Upper lobe of left lung (tissue), 6 donors: ENCODE measurements around the gene THAP6. TPM values are rescaled to one million over a fixed set of nuclear protein-coding genes. Genes with fewer than 3 reads are reported as not detected.

ENCODE experiments used
- ATAC-seq, 2 donors: fragments of 200-7000 bp; cut with Tn5 transposase; one replicate each; pipeline ENCODE4 v1.9.1; 2022; ENCODE audit warnings: mild to moderate bottlenecking in 2 of 2, moderate library complexity in 2 of 2; ENCODE audit not compliant: low FRiP score in 2 of 2
- DNase-seq, 2 donors: peaks; one replicate each; pipeline ENCODE4 v3.0.0-alpha.2; 2019 to 2020
- H3K27ac ChIP-seq, 4 donors: fragments of 200-600 bp; sonication (generic); one replicate each; pipeline ENCODE4 v1.5.1; 2016 to 2019
- H3K27me3 ChIP-seq, 4 donors: fragments of 200-600 bp; sonication (generic); one replicate each; pipeline ENCODE4 v1.5.1; 2017 to 2019
- H3K36me3 ChIP-seq, 4 donors: fragments of 200-600 bp; sonication (generic); one replicate each; pipeline ENCODE4 v1.5.1; 2016 to 2019
- H3K4me1 ChIP-seq, 4 donors: fragments of 200-600 bp; sonication (generic); one replicate each; pipeline ENCODE4 v1.5.1; 2018 to 2019
- H3K4me3 ChIP-seq, 4 donors: fragments of 200-600 bp; sonication (generic); one replicate each; pipeline ENCODE4 v1.5.1; 2017 to 2019; ENCODE audit warnings: mild to moderate bottlenecking in 2 of 4, moderate library complexity in 1 of 4
- H3K9me3 ChIP-seq, 4 donors: fragments of 200-600 bp; sonication (generic); one replicate each; pipeline ENCODE4 v1.5.1; 2018 to 2019
- EP300 ChIP-seq, 4 donors: sonication (generic); formaldehyde crosslinking; IDR thresholded peaks; one replicate each; pipeline ENCODE4 v1.5.1; 2017; ENCODE audit warnings: antibody characterized with exemption in 4 of 4, control low read depth in 2 of 4
- POLR2A ChIP-seq, 4 donors: fragments of 450-650 bp; IDR thresholded peaks; one replicate each; pipeline ENCODE4 v1.5.1; 2016 to 2017; ENCODE audit warnings: antibody characterized with exemption in 4 of 4, mild to moderate bottlenecking in 2 of 4
- POLR2AphosphoS5 ChIP-seq, 2 donors: sonication (generic); formaldehyde crosslinking; IDR thresholded peaks; one replicate each; pipeline ENCODE4 v1.5.1; 2017; ENCODE audit warnings: antibody characterized with exemption in 2 of 2
- WGBS, 2 donors: methylation state at CpG; one replicate each; pipeline ENCODE4 v1.1.5; 2017 to 2018; 5-methylcytosine and 5-hydroxymethylcytosine counted together
- total RNA-seq, 6 donors: library from RNA; depleted of rRNA in 4 of 6; stranded (reverse); fragments of >200 nt in 4 of 6; gene quantifications; one replicate each; pipeline versions ENCODE4 v1.1.0 to v1.2.1, GENCODE V29; 2016 to 2021
- TF ChIP-seq, protein P1 (sequence below), 6 experiments: fragments of 450-650 bp in 4 of 6; fragments of 200-600 bp in 2 of 6; sonication (generic) in 2 of 6; IDR thresholded peaks; one replicate each; pipeline ENCODE4 v1.5.1; 2016 to 2019; ENCODE audit warnings: antibody characterized with exemption in 6 of 6
- donor health status: DM: no; HTN: no; CAD: no; lungs with moderate emphysema.
- donor health status: DM: no; HTN: yes; CAD: no; lungs with severe emphysema.

Gene THAP6
- total RNA-seq, 6 donors from 2014 or later, result 10.8 to 46.1 (median 15.1) TPM

DNA sequence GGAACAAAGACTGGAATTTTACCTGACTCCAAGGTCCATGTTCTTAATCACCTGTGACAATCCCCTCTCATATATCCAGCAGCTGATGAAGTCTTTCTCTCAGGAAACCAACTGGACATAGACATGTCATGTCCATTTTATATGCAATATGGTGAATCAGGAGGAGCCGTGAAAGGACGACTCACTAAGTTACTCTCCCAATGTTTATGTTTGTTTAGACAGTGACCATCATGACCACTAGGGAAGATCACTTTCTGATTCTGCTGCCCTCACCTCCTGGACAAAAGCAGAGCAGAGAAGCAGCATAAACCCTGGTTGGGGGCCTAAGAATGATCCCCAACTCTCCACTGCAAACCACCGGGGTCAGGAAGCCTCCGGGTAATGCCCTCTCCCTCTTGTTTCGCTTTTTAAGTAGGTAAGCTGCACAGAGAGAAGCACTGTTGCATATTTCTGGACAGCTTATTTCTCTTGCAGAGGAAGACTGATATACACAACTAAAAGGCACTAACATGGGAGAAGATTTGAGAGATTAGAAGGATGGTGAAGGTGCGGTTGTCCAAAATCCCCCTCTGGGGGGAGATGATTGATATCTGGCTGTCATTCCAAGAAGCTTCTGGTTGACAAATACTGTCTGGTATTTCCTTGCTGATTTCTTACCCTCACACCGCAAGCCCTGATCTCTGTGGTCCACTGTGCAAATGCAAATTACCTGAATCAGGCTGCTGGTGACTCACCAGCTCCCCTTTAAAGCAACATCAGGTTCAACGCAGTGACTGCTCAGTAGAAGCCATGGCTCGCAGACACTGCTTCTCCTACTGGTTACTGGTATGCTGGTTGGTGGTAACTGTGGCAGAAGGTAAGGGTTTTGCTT, 41.3 kb downstream of the THAP6 start, which contains the start of gene ODAPH:
TSS of gene ODAPH (plus strand) at position 773 of the 871 bp plus-strand sequence. CDS start at position 790, 17 bp downstream.
- Histone ChIP-seq H3K27ac (no peak within 1 kb of the TSS), H3K9me3 (no peaks in the 10 kb centered on the region), H3K4me1 (no peaks in the 10 kb centered on the region), H3K4me3 (no peak within 1 kb of the TSS), H3K36me3 (no peaks in the 10 kb centered on the region), H3K27me3 (no peaks in the 10 kb centered on the region)
- DNase-seq, result no peak
- whole genome bisulfite sequencing, 2 donors, result 65 to 69% methylated on average over 9 of the region's 9 CpGs
- TF ChIP-seq EP300 (IDR thresholded peaks at IDR 0.05), result no peak
- no peak for TF ChIP-seq POLR2A (IDR thresholded peaks at IDR 0.05)
- no peak for TF ChIP-seq POLR2AphosphoS5 (IDR thresholded peaks at IDR 0.05)
- TF ChIP-seq, protein P1, sequence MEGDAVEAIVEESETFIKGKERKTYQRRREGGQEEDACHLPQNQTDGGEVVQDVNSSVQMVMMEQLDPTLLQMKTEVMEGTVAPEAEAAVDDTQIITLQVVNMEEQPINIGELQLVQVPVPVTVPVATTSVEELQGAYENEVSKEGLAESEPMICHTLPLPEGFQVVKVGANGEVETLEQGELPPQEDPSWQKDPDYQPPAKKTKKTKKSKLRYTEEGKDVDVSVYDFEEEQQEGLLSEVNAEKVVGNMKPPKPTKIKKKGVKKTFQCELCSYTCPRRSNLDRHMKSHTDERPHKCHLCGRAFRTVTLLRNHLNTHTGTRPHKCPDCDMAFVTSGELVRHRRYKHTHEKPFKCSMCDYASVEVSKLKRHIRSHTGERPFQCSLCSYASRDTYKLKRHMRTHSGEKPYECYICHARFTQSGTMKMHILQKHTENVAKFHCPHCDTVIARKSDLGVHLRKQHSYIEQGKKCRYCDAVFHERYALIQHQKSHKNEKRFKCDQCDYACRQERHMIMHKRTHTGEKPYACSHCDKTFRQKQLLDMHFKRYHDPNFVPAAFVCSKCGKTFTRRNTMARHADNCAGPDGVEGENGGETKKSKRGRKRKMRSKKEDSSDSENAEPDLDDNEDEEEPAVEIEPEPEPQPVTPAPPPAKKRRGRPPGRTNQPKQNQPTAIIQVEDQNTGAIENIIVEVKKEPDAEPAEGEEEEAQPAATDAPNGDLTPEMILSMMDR (IDR thresholded peaks at IDR 0.05), result no peak
- ATAC-seq, result no peak

DNA sequence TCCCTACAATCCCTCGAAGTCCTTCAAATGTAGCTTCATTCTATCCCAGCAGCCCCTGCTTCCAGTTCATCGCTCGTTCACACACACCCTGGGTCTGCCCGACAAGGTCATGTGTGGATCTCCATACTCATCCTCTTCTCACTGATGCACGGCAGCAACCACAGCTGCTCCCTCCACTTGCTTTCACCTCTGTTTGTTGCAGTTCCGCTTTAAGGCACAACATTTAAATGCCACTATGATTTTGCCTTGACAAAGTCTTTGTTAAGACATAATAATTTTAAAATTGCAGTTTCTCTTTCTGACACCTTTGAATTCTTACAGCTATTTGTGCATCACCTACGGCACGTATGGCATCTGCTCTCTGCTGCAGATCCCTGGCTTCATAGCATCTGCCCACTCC, 43.4 kb downstream of the THAP6 start:
- no peaks in the 10 kb centered on the region for H3K9me3 ChIP-seq
- H3K4me3 ChIP-seq, result no peak overlapping the region
- H3K27me3 ChIP-seq, result no peaks in the 10 kb centered on the region
- WGBS, 2 donors, result 88 to 90% methylated on average over 8 of the region's 8 CpGs
- DNase-seq (no peak), ATAC-seq (no peak)
- no peak overlapping the region for H3K27ac ChIP-seq
- TF ChIP-seq, protein P1 (IDR thresholded peaks at IDR 0.05), result no peak
- TF ChIP-seq EP300 (IDR thresholded peaks at IDR 0.05) (no peak), POLR2AphosphoS5 (IDR thresholded peaks at IDR 0.05) (no peak), POLR2A (IDR thresholded peaks at IDR 0.05) (no peak)
- H3K36me3 ChIP-seq, result no peaks in the 10 kb centered on the region
- peaks cover 0 to 6% (median 0%) of the 10 kb centered on the region in 4 donors for H3K4me1 ChIP-seq

DNA sequence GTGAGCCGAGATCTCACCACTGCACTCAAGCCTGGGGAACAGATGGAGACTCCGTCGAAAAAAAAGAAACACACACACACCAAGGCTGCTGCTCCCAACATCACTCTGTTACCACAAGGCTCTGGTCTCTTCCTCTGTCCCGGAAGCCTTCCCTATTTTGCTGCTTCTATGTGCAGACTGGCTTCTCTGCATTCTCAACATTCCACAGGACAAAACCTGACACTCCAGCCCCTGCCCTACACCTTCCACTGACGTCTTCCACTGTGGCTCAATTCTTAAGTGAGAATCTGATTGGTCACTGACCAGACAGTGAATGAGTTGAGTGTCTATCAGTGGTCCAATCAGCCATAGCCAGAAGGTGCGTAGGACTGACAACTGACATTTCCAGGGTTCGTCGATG, 47.5 kb downstream of the THAP6 start:
- Histone ChIP-seq H3K36me3 (no peaks in the 10 kb centered on the region), H3K27me3 (no peaks in the 10 kb centered on the region), H3K27ac (no peak overlapping the region), H3K4me1 (peaks cover 0 to 6% (median 0%) of the 10 kb centered on the region in 4 donors), H3K9me3 (no peaks in the 10 kb centered on the region), H3K4me3 (no peak overlapping the region)
- 53 to 56% methylated on average over 8 of the region's 8 CpGs for WGBS, 2 donors
- ATAC-seq (peak; percentile 32 to 87), DNase-seq (peak in 1 of 2 donors; percentile 23)
- TF ChIP-seq, protein P1 (IDR thresholded peaks at IDR 0.05), result no peak
- TF ChIP-seq POLR2A (IDR thresholded peaks at IDR 0.05) (no peak), EP300 (IDR thresholded peaks at IDR 0.05) (no peak), POLR2AphosphoS5 (IDR thresholded peaks at IDR 0.05) (no peak)

DNA sequence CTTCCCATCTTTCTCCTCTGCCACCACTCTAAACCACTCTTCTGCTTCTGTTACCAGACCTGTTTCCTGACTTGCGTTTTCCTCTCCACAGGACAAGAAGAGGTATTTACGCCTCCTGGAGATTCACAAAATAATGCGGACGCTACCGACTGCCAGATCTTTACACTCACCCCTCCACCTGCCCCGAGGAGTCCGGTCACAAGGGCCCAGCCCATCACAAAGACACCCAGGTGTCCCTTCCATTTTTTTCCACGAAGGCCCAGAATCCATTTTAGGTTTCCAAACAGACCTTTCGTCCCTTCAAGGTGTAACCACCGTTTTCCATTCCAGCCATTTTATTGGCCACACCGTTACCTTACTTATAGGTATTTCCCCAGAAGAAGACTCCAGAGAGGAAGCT, 49.8 kb downstream of the THAP6 start:
- Histone ChIP-seq H3K4me1 (peaks cover 0 to 8% (median 0%) of the 10 kb centered on the region in 4 donors), H3K27me3 (no peaks in the 10 kb centered on the region), H3K4me3 (no peak overlapping the region), H3K9me3 (no peaks in the 10 kb centered on the region), H3K27ac (no peak overlapping the region), H3K36me3 (no peaks in the 10 kb centered on the region)
- ATAC-seq (no peak), DNase-seq (no peak)
- 84 to 85% methylated on average over 11 of the region's 11 CpGs for WGBS, 2 donors
- no peak for TF ChIP-seq EP300 (IDR thresholded peaks at IDR 0.05)
- TF ChIP-seq POLR2A (IDR thresholded peaks at IDR 0.05), result no peak
- TF ChIP-seq, protein P1 (IDR thresholded peaks at IDR 0.05), result no peak
- TF ChIP-seq POLR2AphosphoS5 (IDR thresholded peaks at IDR 0.05), result no peak
